Stimulated activated CD4-positive, alpha-beta T cell treated with anti-CD3 and anti-CD28 coated beads, TNF-alpha, amount 100 ng/mL, for 4 hours (primary cell): ENCODE data around the gene COPS2.
"Not testable (repeated sequence)": the region's sequence is repeated elsewhere in the genome, so short reads cannot be mapped to it uniquely, and the experiment has no call there.

ENCODE experiments used
- DNase-seq, 3 experiments: peaks; one replicate each; pipeline ENCODE4 v3.0.0-alpha.2; 2020; ENCODE audit warnings: low read depth in 3 of 3

The COPS2 gene

DNA sequence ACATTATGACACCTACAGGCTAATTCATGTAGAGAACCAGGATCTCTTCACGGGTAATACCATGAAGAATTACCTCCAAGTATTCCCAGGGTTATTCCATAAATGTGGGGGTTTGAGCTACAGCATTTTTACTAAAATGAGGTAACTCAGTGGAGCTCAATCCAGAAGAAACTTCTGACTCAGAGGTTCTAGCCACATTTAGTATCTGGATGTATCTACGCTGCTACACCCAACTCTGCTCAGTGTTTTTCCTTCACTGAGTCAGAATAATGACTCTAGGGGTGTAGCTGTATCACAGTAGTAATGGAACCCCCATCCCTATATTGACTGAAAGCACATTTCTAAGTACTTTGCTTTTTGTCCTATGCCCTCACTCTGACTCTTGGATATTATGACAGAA lies 52.4 kb downstream of the COPS2 start:
- DNase-seq: no peak

DNA sequence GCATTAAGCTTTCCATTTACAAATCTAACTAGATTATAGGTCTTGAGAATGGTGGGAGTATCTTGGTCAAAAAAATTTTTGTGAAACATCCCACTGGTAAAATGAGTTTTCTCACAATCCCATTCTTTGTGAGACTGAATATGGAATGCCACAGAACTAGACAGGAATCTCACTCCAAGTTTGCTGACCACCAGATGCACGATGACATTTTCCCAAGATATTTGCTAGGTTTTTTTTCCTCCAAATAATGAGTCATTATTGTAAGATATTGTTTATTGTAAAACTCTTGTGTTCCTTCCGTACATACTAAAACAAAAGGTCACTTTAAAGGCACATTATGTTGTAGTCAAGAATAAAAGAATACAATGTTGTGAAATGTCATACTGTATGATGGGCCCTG lies 53.9 kb downstream of the COPS2 start:
- DNase-seq: no peak

DNA sequence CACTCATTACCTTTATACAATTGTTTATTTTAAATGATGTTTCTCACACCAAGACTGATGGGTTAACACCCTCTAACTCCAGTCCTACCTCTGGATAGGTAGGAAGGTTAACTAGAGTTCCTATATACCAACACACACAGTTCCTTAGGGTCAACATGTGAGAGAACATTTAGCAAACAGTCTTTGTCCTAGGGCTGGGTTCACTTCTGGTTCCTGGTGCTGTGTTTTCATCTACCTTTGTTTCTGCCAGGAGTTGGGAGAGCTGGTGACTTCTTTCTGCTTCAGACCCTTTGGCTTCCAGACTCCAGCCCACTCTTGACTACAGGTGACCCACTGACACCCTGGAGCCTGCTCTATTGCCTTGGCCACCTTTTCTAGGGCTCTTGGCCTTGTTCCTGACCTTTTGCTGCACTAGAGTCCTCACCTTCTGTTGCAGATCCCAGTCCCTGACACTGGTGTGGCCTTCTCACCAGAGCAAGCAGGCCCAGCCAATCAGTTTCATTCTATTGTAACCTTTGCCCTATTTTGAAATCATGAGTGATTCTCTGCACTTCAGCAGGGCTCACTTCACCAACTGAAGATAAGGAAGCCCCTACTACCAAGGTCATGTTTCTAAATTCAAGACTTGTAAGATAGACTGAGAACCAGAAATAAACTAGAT lies 59.2 kb downstream of the COPS2 start:
- DNase-seq: no peak

GRCh38 chr15:49094923-49095322 lies 60.5 kb downstream of the COPS2 start:
- DNase-seq: no peak

DNA sequence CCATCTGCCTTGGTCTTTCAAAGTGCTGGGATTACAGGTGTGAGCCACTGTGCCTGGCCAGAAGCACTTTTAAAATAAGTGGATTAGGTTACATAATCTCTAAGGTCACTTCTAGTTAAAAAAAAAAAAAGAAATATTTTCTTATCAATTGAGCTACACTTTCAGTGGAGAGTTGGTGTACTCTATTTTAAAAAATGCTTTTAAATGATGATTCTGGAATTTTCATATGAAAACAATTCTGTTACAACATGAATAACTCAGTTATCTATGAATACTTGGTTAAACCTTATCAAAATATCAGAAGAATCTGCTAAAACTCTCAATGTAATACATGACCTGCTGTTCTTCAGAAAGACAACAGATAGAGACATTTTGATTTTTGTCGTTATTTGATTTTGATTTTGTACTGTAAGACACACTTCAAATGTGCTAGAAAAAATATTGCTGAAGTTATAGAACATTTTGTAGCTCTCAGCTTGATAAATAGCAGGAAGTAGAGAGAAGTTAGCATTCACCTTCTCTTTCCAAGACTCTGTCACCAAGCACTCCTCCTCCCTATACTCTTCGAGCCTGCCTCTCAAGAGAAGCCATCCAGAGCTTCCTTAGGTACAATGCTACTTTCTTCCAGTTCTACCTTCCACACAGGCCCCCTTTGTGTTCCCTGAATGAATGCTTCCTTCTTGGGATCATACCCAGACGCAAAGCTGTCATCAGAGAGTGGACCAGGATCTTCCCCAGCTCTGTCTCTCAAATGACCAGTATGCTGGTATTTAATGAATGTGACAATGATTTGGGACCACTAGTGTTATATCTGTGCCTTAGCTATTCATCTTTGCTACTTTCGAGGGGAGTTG lies 61.9 kb downstream of the COPS2 start:
- DNase-seq: no peak

DNA sequence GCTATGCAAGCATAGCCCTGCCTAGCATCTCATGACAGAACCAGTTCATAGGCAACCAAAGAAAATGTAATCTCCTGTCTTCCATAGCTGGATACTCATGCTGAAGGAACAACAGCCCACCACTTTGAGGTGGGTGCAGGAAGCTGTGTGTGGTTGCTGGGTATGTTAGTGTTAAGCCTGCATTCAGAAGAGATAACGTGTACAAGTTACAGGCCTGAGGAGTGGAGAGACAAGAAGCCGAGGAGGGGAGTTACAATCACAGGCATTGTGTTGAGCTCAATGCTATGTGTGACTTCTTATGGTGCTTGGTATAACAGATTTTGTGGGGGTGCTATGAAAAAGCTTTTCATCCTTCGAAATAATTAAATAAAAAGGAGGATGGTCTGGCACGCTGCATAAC lies 66.4 kb downstream of the COPS2 start:
- no peak for DNase-seq

DNA sequence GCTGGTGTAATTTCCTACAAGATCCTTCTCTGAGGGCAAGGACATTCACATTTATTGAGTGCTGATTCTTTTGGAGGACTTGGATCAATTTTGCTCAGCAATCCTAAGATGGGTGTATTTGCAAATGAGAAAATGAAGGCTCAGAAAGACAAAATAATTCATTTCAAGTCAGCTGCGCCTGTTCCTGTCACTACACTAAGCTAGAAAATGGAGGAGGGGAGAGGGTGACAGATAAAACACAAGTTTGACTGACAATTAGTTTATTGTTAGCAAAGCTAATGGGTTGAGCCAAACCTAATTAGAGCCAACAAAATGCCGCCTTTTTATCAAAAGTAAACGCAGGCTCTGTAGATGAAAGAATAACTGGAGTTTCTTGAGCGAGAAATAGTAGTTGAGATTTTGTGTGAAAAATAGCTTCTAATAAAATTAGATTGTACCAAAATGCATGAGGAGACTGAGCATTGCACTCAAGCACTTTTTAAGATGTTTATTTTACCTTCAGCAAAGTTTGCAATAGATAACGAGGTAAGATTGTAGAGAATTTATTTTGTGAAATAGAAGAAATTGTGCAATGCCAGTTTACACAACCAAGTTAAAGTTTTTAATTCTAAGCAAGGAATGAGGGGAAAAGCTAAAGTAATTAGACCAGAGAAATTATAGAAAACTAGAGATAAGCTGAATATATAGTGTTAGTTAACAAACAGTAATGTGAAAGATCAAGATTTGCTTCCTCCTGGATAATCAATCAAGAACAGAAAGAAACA lies 69.5 kb downstream of the COPS2 start:
- DNase-seq: no peak

GRCh38 chr15:49084285-49084570 lies 71.2 kb downstream of the COPS2 start:
- no peak for DNase-seq

GRCh38 chr15:49083401-49084284 lies 71.8 kb downstream of the COPS2 start:
- no peak for DNase-seq

DNA sequence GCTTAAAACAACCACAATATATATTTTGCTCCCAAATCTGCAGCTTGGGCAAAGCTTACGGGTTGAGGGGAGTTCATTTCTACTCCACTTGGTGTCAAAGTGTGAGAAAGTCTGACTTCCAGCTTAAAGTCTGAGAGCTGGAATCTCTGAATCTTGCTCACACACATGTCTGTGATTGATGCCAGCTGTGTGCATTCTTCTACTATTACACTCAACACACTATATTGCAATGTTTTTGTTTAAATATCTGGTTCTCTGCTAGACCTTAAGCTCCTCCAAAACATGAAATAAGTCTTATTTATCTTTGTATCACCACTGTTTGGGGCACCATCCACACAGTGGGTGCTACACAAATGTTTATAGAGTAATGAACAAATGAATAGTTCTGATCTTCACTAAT lies 72.4 kb downstream of the COPS2 start:
- DNase-seq: no peak

GRCh38 chr15:49079340-49080039 lies 75.9 kb downstream of the COPS2 start:
- DNase-seq: no peak

- no peak for DNase-seq
Observed at GRCh38 chr15:49075881-49076280, 79.5 kb downstream of the COPS2 start.

- DNase-seq: not testable (repeated sequence)
Observed at GRCh38 chr15:49074589-49075287, 80.7 kb downstream of the COPS2 start.
